ENCODE measurements around the gene IGF2BP2.
"Not testable (repeated sequence)": the region's sequence is repeated elsewhere in the genome, so short reads cannot be mapped to it uniquely, and the experiment has no call there.

Gene IGF2BP2

GRCh38 chr3:185661296-185661695 is 163.5 kb downstream of the IGF2BP2 start:
- DNase-seq (ENCODE audit: low read depth in 2 of 2), result not testable (repeated sequence)

GRCh38 chr3:185659942-185660921 is 164.6 kb downstream of the IGF2BP2 start:
- DNase-seq (ENCODE audit: low read depth in 2 of 2), result peak; percentile 39 to 50

GRCh38 chr3:185658943-185659342 is 165.9 kb downstream of the IGF2BP2 start:
- no peak for DNase-seq (ENCODE audit: low read depth in 2 of 2)

GRCh38 chr3:185658504-185658912 is 166.3 kb downstream of the IGF2BP2 start:
- DNase-seq (ENCODE audit: low read depth in 2 of 2), result no peak

GRCh38 chr3:185657691-185658503 is 166.9 kb downstream of the IGF2BP2 start:
- no peak for DNase-seq (ENCODE audit: low read depth in 2 of 2)

- DNase-seq (ENCODE audit: low read depth in 2 of 2), result no peak
Measured at GRCh38 chr3:185657211-185657610, 167.6 kb downstream of the IGF2BP2 start.

GRCh38 chr3:185656321-185656840 is 168.5 kb downstream of the IGF2BP2 start:
- DNase-seq (ENCODE audit: low read depth in 2 of 2), result no peak

DNA sequence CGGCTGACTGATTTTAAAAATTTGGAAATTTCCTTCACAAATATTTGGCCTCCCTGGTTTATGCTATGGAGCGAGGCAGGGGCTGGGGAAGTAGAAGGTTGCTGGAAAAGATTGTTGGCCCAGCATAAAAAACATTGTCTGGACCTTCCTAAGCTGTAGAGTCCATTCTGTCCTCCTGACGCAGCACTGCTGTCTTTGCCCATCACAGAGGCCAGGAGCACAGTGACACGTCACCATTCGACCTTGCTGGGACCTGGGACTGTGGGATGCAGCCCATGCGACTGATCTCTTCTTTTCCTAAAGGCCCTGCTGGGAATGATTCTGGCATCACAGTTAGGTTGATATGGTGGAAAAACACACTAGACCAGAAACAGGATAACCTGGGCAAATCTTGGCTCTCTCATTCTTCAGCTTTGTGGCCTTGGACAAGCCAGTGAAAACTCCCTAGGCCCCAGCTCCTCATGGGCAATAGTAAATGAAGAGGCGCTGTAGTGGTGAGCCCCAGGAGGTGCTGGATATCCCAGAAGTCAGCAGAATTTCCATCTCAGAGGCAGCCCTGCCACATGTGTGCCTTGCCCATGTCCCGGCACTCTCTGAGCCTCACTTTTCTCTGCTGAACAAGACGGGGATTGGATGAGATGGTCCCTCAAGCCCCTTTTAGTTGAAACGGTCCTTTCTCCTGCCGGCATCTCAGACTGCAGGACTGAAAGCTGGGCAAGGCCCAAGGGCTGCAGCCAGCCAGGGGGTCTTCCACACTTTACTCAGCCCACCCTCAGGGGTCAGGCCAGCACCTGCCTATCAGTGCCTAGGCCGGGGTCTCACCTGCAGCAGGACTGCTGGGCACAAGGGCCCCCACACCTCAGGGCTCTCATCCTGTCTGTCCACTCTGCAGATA is 169.2 kb downstream of the IGF2BP2 start:
- no peak for DNase-seq (ENCODE audit: low read depth in 2 of 2)

DNA sequence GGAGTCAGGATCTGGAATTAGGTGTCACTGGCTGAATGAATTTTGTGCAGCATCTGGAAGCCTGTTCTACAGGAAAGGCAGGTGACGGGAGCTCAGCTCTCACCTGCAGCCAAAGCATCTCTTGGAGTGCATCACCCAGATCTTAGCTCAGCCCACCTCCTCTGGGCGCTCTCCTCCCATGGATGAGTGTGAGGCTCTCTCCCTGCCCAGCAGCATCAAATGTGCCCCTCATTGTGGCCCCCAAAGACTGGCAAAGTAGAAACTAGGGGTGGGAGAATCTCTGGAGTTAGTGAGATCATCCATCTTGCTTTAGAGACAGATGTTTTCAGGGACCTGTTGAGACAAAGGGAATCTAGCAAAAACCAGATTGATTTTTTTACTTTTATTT is 170.1 kb downstream of the IGF2BP2 start:
- no peak for DNase-seq (ENCODE audit: low read depth in 2 of 2)

- no peak for DNase-seq (ENCODE audit: low read depth in 2 of 2)
Measured at GRCh38 chr3:185653949-185654757, 170.7 kb downstream of the IGF2BP2 start.

DNA sequence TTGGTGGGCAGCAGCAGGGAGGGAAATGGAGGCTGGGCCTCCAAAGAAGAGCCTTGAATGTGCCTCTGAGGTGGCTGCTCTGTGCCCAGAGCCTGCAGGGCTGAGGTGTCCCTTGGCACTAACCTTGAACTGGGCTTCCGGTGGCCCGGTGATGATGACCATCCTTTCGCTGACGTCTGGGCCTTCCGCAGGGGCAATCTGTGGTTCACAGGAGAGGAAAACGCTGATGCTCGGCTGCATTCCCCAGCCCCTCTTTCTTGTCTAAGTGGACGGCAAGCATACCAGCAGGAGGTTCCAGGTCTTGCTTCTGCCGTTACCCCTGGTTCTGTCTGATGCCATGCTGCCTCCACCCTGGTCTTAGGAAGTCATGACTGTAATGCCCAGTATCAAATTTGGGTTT is 172.9 kb downstream of the IGF2BP2 start:
- no peak for DNase-seq (ENCODE audit: low read depth in 2 of 2)

DNA sequence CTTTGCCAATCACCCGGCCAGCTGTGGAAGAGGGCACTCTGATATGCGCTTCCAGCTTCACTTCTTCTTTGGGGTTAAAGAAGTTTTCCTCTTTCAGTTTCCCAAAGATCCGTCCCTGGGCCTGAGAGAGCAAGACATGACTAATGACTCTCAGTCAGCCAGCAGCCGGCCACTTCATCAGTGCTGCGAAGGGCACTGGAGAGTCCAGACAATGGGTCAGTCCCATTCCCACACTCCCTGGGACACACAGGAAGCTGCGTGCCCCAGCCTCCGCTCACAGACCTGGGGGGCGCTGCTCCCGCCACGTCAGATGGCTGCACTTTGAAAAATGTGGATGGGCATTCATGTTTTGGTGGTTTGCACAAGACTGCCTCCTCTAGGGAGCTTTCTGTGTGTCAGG is 175.4 kb downstream of the IGF2BP2 start:
- no peak for DNase-seq (ENCODE audit: low read depth in 2 of 2)

DNA sequence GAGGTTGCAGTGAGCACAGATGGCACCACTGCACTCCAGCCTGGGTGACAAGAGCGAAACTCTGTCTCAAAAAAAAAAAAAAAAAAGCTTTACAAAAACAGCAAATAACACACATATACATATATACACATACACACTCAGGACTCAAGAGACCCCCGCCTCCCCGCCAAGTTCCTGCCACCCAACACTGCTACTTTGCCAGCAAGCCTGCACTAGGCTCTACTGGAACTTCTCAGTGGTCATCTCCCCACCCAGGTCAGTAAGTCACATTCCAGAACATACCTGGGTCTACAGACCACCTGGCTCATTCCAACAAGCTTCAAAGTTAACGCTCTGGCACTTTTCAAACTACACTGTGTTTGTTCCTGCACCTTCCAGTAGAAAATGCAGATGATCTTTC is 176.4 kb downstream of the IGF2BP2 start:
- no peak for DNase-seq (ENCODE audit: low read depth in 2 of 2)

- DNase-seq (ENCODE audit: low read depth in 2 of 2), result no peak
Measured at GRCh38 chr3:185647880-185648210, 177.0 kb downstream of the IGF2BP2 start.

GRCh38 chr3:185647134-185647879 is 177.5 kb downstream of the IGF2BP2 start:
- DNase-seq (ENCODE audit: low read depth in 2 of 2), result no peak

DNA sequence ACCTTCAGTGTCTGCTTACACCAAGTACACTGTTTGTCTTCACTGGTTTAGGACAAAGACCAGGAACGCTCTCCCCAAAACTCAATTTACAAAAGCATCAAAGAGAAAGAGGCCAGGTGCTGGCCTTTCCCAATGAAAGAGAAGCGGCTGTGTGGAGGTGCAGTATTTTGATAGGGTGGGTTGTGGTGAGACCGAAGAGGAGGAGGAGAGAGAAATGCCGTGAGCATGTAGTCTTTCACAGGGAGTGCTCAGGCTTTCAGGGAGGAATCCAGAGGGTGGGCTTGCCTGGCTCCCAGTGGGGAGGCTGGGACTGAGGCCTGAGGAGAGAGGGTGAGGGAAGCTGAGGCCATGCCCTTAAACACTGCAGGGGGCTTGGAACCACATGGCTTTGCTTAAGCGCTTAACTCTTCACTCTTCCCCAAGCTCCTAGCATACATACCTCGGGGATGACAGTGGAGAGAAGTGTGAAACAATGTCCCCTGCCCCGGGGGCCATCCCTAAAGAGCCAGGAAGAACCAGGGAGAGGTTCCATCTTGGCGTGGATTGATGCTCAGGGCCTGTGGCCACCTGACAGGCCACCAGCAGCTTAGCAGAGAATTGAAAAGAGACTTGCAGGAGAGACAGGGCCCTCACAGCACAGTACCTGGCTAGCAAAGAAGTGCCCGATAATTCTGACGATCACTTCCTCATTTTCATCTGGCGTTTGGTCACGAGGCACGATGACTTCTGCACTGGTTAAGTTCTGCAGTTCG is 178.3 kb downstream of the IGF2BP2 start:
- DNase-seq (ENCODE audit: low read depth in 2 of 2), result no peak

GRCh38 chr3:185645596-185646381 is 179.1 kb downstream of the IGF2BP2 start:
- no peak for DNase-seq (ENCODE audit: low read depth in 2 of 2)

DNA sequence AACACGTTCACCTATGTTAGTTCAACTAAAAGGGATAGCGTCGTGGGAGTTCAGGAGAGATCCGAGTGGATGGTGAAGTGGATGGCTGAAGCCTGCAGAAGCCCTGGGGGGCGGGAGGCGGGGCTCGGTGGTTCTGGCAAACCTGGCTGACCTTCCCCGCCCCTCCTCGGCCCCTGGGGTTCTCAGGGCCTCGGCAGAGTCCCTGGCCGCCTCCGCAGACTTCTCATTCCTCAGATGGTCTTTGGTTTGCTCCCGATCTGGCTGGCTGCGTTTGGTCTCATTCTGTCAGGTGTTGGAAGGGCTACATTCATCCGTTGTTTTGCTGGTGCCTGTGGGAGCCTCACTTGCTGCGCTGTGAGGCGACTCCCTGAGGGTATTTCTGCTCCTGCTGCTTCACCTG is 179.7 kb downstream of the IGF2BP2 start:
- not testable (repeated sequence) for DNase-seq (ENCODE audit: low read depth in 2 of 2)

Measured in stimulated activated CD4-positive, alpha-beta T cell treated with anti-CD3 and anti-CD28 coated beads, Interleukin-12 subunit alpha, Interleukin-12 subunit beta, amount 100 ng/mL, for 24 hours (primary cell).